GM23338 (cell line): ENCODE data around the gene CD58. TPM values are rescaled to one million over a fixed set of nuclear protein-coding genes. Genes with fewer than 3 reads are reported as not detected.

Source experiments
- ATAC-seq: fragments of 200-7000 bp; cut with Tn5 transposase; 3 replicates; pipeline ENCODE4 v1.9.1; 2020
- DNase-seq: peaks from one replicate; pipeline ENCODE4 v3.0.0-alpha.2; 2015; ENCODE audit warnings: low spot score
- H2AFZ ChIP-seq: fragments of 200-600 bp; sonication (generic); 2 replicates; pipeline ENCODE4 v1.8.0; 2016; ENCODE audit warnings: antibody characterized with exemption, mild to moderate bottlenecking, moderate library complexity
- H3F3A ChIP-seq: fragments of 200-600 bp; sonication (generic); replicated peaks from 2 replicates; pipeline ENCODE4 v1.8.0; 2017; ENCODE audit warnings: antibody characterized with exemption, mixed run types, low read depth
- H3K27ac ChIP-seq: fragments of 200-600 bp; sonication (generic); 2 replicates; pipeline ENCODE4 v1.6.1; 2016; ENCODE audit warnings: low read depth
- H3K27me3 ChIP-seq: fragments of 200-600 bp; sonication (generic); 2 replicates; pipeline ENCODE4 v1.8.0; 2016; ENCODE audit warnings: mild to moderate bottlenecking, mixed run types, moderate library complexity; ENCODE audit not compliant: insufficient read depth
- H3K36me3 ChIP-seq: fragments of 200-600 bp; sonication (generic); 2 replicates; pipeline ENCODE4 v1.8.0; 2016; ENCODE audit warnings: mild to moderate bottlenecking; ENCODE audit not compliant: insufficient read depth
- H3K4me1 ChIP-seq: fragments of 200-600 bp; sonication (generic); 2 replicates; pipeline ENCODE4 v1.8.0; 2016; ENCODE audit warnings: mild to moderate bottlenecking, moderate library complexity; ENCODE audit not compliant: insufficient read depth
- H3K4me2 ChIP-seq: fragments of 200-600 bp; sonication (generic); 2 replicates; pipeline ENCODE4 v1.7.1; 2017; ENCODE audit warnings: mixed run types
- H3K4me3 ChIP-seq: fragments of 200-600 bp; sonication (generic); 2 replicates; pipeline ENCODE4 v1.6.1; 2016; ENCODE audit warnings: mixed run types
- H3K79me2 ChIP-seq: fragments of 200-600 bp; sonication (generic); replicated peaks from 2 replicates; pipeline ENCODE4 v1.8.0; 2017; ENCODE audit warnings: mild to moderate bottlenecking; ENCODE audit not compliant: insufficient read depth
- H3K9me2 ChIP-seq: fragments of 200-600 bp; sonication (generic); 2 replicates; pipeline ENCODE4 v1.8.0; 2017; ENCODE audit not compliant: insufficient read depth
- H4K20me1 ChIP-seq: fragments of 200-600 bp; sonication (generic); replicated peaks from 2 replicates; pipeline ENCODE4 v1.8.0; 2017; ENCODE audit warnings: mild to moderate bottlenecking; ENCODE audit not compliant: insufficient read depth
- H3K27ac Mint-ChIP-seq: 2 replicates; pipeline ENCODE4 v1.8.0; 2020; ENCODE audit warnings: inconsistent platforms, mild to moderate bottlenecking, moderate library complexity, mixed read lengths
- H3K27me3 Mint-ChIP-seq: 3 replicates; pipeline ENCODE4 v1.8.0; 2022; ENCODE audit warnings: low read depth, mild to moderate bottlenecking, moderate library complexity, mixed read lengths, inconsistent platforms; ENCODE audit not compliant: insufficient read depth, poor library complexity
- H3K36me3 Mint-ChIP-seq: 3 replicates; pipeline ENCODE4 v1.8.0; 2021; ENCODE audit warnings: low read depth, mild to moderate bottlenecking, inconsistent platforms, moderate library complexity, mixed read lengths
- H3K4me1 Mint-ChIP-seq: 3 replicates; pipeline ENCODE4 v1.8.0; 2020; ENCODE audit warnings: mild to moderate bottlenecking, inconsistent platforms, mixed read lengths
- H3K4me3 Mint-ChIP-seq: 3 replicates; pipeline ENCODE4 v1.8.0; 2021; ENCODE audit warnings: moderate library complexity, mild to moderate bottlenecking, inconsistent platforms, mixed read lengths
- H3K9me3 Mint-ChIP-seq: 3 replicates; pipeline ENCODE4 v1.8.0; 2020; ENCODE audit warnings: moderate library complexity, mild to moderate bottlenecking, inconsistent platforms, mixed read lengths
- ETS1 ChIP-seq: IDR thresholded peaks from 2 replicates; pipeline ENCODE4 v1.6.1; 2016; ENCODE audit warnings: antibody characterized with exemption
- EZH2 ChIP-seq: fragments of 200-600 bp; sonication (generic); IDR thresholded peaks from one replicate; pipeline ENCODE4 v1.8.0; 2017; ENCODE audit warnings: antibody characterized with exemption, mild to moderate bottlenecking, low read depth; ENCODE audit not compliant: unreplicated experiment
- JUNB ChIP-seq: IDR thresholded peaks from one replicate; pipeline ENCODE4 v1.6.1; 2016; ENCODE audit warnings: antibody characterized with exemption; ENCODE audit not compliant: unreplicated experiment
- NANOG ChIP-seq: IDR thresholded peaks from 2 replicates; pipeline ENCODE4 v1.6.1; 2016; ENCODE audit warnings: antibody characterized with exemption, borderline replicate concordance
- STAT1 ChIP-seq: IDR thresholded peaks from one replicate; pipeline ENCODE4 v1.6.1; 2016; ENCODE audit warnings: antibody characterized with exemption; ENCODE audit not compliant: unreplicated experiment
- ZNF114 ChIP-seq: fragments of 250-450 bp; sonication (Bioruptor Pico); IDR thresholded peaks from 2 replicates; pipeline ENCODE4 v1.5.0; 2020; ENCODE audit warnings: mild to moderate bottlenecking, moderate library complexity
- ZNF331 ChIP-seq: fragments of 250-450 bp; sonication (Bioruptor Pico); IDR thresholded peaks from 2 replicates; pipeline ENCODE4 v1.5.0; 2020; ENCODE audit warnings: low read depth, mild to moderate bottlenecking, moderate library complexity
- polyA plus RNA-seq: library from polyadenylated mRNA; unstranded; fragments of >200 nt; fragmentation: Nextera tagmentation; extraction: Ambion mirVana; gene quantifications from 2 replicates; pipeline ENCODE4 v1.2.1, GENCODE V29; 2016
- total RNA-seq: library from RNA; depleted of rRNA; stranded (reverse); fragments of >200 nt; shearing (Covaris generic); gene quantifications from 2 replicates; pipeline ENCODE4 v1.2.3, GENCODE V29; 2014
- TF ChIP-seq, protein P1 (sequence below): IDR thresholded peaks from one replicate; pipeline ENCODE4 v1.6.1; 2018; ENCODE audit warnings: antibody characterized with exemption; ENCODE audit not compliant: unreplicated experiment
- TF ChIP-seq, protein P2 (sequence below): fragments of 250-450 bp; sonication (Bioruptor Pico); IDR thresholded peaks from 2 replicates; pipeline ENCODE4 v1.5.0; 2020; ENCODE audit warnings: mild to moderate bottlenecking, moderate library complexity

The CD58 gene
- total and polyA plus RNA-seq, 2 experiments from 2014 or later = 9.2 to 12.5 TPM

- TF ChIP-seq ZNF114 (CRISPR knock-in tag) = no peak
- Histone ChIP-seq H3K9me2 (no peaks in the 10 kb centered on the region), H3K79me2 (no peaks in the 10 kb centered on the region), H3K27me3 (no peaks in the 10 kb centered on the region), H3K4me3 (no peak overlapping the region), H4K20me1 (no peaks in the 10 kb centered on the region), H3F3A (no peaks in the 10 kb centered on the region), H3K36me3 (no peaks in the 10 kb centered on the region), H3K27ac (no peak overlapping the region), H2AFZ (no peak overlapping the region), H3K4me2 (no peak overlapping the region), H3K4me1 (no peaks in the 10 kb centered on the region)
- no peaks in the 10 kb centered on the region; the same call in 2 of the 3 replicates for H3K36me3 Mint-ChIP-seq
- H3K27ac Mint-ChIP-seq = no peak overlapping the region
- H3K4me1 Mint-ChIP-seq = no peaks in the 10 kb centered on the region
- no peaks in the 10 kb centered on the region for H3K9me3 Mint-ChIP-seq
- H3K27me3 Mint-ChIP-seq = no peaks in the 10 kb centered on the region
- no peak overlapping the region for H3K4me3 Mint-ChIP-seq
- DNase-seq (no peak), ATAC-seq (no peak)
Measured at GRCh38 chr1:116546354-116546977, 24.4 kb downstream of the CD58 start.

DNA sequence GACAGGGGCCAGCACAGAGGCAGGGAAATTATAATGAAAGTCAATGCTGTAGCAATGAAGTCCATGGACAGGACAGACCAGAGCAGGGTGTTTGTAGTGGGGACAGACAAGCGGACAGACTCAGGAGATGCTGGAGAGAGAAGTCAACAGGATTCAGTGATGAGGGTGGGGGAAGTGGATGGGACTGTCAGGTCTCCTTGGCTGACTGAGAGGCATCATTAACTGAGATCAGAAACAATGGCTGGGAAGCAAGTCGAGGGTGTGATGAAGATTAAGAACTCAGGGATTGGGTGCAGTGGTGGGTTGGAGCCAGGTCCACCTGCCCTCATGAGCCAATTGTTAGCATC lies 25.5 kb downstream of the CD58 start:
- ATAC-seq (no peak), DNase-seq (no peak)
- H3K4me1 ChIP-seq = no peaks in the 10 kb centered on the region
- no peak overlapping the region for H3K4me2 ChIP-seq
- H3K36me3 ChIP-seq = no peaks in the 10 kb centered on the region
- H3K27me3 ChIP-seq = no peaks in the 10 kb centered on the region
- no peaks in the 10 kb centered on the region for H3K9me3 Mint-ChIP-seq
- no peak overlapping the region for H3K27ac Mint-ChIP-seq
- H3K4me1 Mint-ChIP-seq = no peaks in the 10 kb centered on the region
- no peaks in the 10 kb centered on the region for H3F3A ChIP-seq
- H2AFZ ChIP-seq = no peak overlapping the region
- H4K20me1 ChIP-seq = no peaks in the 10 kb centered on the region
- no peak overlapping the region for H3K27ac ChIP-seq
- H3K4me3 Mint-ChIP-seq = no peak overlapping the region
- no peak overlapping the region for H3K4me3 ChIP-seq
- H3K9me2 ChIP-seq = no peaks in the 10 kb centered on the region
- no peaks in the 10 kb centered on the region; the same call in 2 of the 3 replicates for H3K36me3 Mint-ChIP-seq
- no peaks in the 10 kb centered on the region for H3K27me3 Mint-ChIP-seq
- no peaks in the 10 kb centered on the region for H3K79me2 ChIP-seq
- TF ChIP-seq STAT1 = no peak
- TF ChIP-seq ETS1 = no peak
- no peak for TF ChIP-seq EZH2
- TF ChIP-seq ZNF331 (CRISPR knock-in tag) = no peak
- no peak for TF ChIP-seq NANOG
- TF ChIP-seq, protein P1, sequence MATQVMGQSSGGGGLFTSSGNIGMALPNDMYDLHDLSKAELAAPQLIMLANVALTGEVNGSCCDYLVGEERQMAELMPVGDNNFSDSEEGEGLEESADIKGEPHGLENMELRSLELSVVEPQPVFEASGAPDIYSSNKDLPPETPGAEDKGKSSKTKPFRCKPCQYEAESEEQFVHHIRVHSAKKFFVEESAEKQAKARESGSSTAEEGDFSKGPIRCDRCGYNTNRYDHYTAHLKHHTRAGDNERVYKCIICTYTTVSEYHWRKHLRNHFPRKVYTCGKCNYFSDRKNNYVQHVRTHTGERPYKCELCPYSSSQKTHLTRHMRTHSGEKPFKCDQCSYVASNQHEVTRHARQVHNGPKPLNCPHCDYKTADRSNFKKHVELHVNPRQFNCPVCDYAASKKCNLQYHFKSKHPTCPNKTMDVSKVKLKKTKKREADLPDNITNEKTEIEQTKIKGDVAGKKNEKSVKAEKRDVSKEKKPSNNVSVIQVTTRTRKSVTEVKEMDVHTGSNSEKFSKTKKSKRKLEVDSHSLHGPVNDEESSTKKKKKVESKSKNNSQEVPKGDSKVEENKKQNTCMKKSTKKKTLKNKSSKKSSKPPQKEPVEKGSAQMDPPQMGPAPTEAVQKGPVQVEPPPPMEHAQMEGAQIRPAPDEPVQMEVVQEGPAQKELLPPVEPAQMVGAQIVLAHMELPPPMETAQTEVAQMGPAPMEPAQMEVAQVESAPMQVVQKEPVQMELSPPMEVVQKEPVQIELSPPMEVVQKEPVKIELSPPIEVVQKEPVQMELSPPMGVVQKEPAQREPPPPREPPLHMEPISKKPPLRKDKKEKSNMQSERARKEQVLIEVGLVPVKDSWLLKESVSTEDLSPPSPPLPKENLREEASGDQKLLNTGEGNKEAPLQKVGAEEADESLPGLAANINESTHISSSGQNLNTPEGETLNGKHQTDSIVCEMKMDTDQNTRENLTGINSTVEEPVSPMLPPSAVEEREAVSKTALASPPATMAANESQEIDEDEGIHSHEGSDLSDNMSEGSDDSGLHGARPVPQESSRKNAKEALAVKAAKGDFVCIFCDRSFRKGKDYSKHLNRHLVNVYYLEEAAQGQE = no peak
- TF ChIP-seq, protein P2, sequence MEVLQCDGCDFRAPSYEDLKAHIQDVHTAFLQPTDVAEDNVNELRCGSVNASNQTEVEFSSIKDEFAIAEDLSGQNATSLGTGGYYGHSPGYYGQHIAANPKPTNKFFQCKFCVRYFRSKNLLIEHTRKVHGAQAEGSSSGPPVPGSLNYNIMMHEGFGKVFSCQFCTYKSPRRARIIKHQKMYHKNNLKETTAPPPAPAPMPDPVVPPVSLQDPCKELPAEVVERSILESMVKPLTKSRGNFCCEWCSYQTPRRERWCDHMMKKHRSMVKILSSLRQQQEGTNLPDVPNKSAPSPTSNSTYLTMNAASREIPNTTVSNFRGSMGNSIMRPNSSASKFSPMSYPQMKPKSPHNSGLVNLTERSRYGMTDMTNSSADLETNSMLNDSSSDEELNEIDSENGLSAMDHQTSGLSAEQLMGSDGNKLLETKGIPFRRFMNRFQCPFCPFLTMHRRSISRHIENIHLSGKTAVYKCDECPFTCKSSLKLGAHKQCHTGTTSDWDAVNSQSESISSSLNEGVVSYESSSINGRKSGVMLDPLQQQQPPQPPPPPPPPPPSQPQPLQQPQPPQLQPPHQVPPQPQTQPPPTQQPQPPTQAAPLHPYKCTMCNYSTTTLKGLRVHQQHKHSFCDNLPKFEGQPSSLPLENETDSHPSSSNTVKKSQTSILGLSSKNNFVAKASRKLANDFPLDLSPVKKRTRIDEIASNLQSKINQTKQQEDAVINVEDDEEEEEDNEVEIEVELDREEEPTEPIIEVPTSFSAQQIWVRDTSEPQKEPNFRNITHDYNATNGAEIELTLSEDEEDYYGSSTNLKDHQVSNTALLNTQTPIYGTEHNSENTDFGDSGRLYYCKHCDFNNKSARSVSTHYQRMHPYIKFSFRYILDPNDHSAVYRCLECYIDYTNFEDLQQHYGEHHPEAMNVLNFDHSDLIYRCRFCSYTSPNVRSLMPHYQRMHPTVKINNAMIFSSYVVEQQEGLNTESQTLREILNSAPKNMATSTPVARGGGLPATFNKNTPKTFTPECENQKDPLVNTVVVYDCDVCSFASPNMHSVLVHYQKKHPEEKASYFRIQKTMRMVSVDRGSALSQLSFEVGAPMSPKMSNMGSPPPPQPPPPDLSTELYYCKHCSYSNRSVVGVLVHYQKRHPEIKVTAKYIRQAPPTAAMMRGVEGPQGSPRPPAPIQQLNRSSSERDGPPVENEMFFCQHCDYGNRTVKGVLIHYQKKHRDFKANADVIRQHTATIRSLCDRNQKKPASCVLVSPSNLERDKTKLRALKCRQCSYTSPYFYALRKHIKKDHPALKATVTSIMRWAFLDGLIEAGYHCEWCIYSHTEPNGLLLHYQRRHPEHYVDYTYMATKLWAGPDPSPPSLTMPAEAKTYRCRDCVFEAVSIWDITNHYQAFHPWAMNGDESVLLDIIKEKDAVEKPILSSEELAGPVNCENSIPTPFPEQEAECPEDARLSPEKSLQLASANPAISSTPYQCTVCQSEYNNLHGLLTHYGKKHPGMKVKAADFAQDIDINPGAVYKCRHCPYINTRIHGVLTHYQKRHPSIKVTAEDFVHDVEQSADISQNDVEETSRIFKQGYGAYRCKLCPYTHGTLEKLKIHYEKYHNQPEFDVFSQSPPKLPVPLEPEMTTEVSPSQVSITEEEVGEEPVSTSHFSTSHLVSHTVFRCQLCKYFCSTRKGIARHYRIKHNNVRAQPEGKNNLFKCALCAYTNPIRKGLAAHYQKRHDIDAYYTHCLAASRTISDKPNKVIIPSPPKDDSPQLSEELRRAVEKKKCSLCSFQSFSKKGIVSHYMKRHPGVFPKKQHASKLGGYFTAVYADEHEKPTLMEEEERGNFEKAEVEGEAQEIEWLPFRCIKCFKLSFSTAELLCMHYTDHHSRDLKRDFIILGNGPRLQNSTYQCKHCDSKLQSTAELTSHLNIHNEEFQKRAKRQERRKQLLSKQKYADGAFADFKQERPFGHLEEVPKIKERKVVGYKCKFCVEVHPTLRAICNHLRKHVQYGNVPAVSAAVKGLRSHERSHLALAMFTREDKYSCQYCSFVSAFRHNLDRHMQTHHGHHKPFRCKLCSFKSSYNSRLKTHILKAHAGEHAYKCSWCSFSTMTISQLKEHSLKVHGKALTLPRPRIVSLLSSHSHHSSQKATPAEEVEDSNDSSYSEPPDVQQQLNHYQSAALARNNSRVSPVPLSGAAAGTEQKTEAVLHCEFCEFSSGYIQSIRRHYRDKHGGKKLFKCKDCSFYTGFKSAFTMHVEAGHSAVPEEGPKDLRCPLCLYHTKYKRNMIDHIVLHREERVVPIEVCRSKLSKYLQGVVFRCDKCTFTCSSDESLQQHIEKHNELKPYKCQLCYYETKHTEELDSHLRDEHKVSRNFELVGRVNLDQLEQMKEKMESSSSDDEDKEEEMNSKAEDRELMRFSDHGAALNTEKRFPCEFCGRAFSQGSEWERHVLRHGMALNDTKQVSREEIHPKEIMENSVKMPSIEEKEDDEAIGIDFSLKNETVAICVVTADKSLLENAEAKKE (CRISPR knock-in tag) = no peak
- no peak for TF ChIP-seq JUNB
